ENCODE results near the gene TIMM29. TPM values are rescaled to one million over a fixed set of nuclear protein-coding genes. Genes with fewer than 3 reads are reported as not detected.
"Not testable (repeated sequence)": the region's sequence is repeated elsewhere in the genome, so short reads cannot be mapped to it uniquely, and the experiment has no call there.

Gene TIMM29
- total RNA-seq, 1 donor from 2014 or later: 29.8 TPM

- DNase-seq: no peak
Observed at GRCh38 chr19:10945264-10945663, 16.7 kb downstream of the TIMM29 start.

- DNase-seq: no peak
Observed at GRCh38 chr19:10946958-10947657, 18.5 kb downstream of the TIMM29 start.

GRCh38 chr19:10952809-10953208 lies 24.2 kb downstream of the TIMM29 start:
- DNase-seq: no peak

- not testable (repeated sequence) for DNase-seq
Observed at GRCh38 chr19:10959277-10959968, 30.8 kb downstream of the TIMM29 start.

- peak; percentile 92 for DNase-seq
Observed at GRCh38 chr19:10960314-10961072, 31.9 kb downstream of the TIMM29 start, which contains the start of gene SMARCA4. Gene SMARCA4, plus strand, starts transcription at chr19:10961030. Its CDS starts 23,122 bp downstream, at chr19:10984152.

GRCh38 chr19:10961073-10961860 lies 32.7 kb downstream of the TIMM29 start:
- no peak for DNase-seq

- DNase-seq: no peak
Observed at GRCh38 chr19:10962863-10963262, 34.3 kb downstream of the TIMM29 start.

- no peak for DNase-seq
Observed at GRCh38 chr19:10963865-10964264, 35.3 kb downstream of the TIMM29 start.

- DNase-seq: no peak
Observed at GRCh38 chr19:10964903-10965302, 36.3 kb downstream of the TIMM29 start.

GRCh38 chr19:10965398-10965797 lies 36.8 kb downstream of the TIMM29 start:
- no peak for DNase-seq

GRCh38 chr19:10966809-10967208 lies 38.2 kb downstream of the TIMM29 start:
- no peak for DNase-seq

- no peak for DNase-seq
Observed at GRCh38 chr19:10968527-10969135, 40.0 kb downstream of the TIMM29 start.

- DNase-seq: no peak
Observed at GRCh38 chr19:10971107-10971726, 42.6 kb downstream of the TIMM29 start.

GRCh38 chr19:10975374-10976130 lies 46.9 kb downstream of the TIMM29 start:
- DNase-seq: no peak

GRCh38 chr19:10976131-10976892 lies 47.7 kb downstream of the TIMM29 start:
- no peak for DNase-seq

GRCh38 chr19:10977742-10978092 lies 49.1 kb downstream of the TIMM29 start:
- no peak for DNase-seq
